Measurements from ENCODE around the gene MAFG. TPM values are rescaled to one million over a fixed set of nuclear protein-coding genes. Genes with fewer than 3 reads are reported as not detected.

The MAFG gene
- total and polyA plus RNA-seq, 2 of the 13 experiments (the other 11 are each of a cell fraction or from before 2014, with no cell fraction given) = 14.5 to 20.0 TPM

DNA sequence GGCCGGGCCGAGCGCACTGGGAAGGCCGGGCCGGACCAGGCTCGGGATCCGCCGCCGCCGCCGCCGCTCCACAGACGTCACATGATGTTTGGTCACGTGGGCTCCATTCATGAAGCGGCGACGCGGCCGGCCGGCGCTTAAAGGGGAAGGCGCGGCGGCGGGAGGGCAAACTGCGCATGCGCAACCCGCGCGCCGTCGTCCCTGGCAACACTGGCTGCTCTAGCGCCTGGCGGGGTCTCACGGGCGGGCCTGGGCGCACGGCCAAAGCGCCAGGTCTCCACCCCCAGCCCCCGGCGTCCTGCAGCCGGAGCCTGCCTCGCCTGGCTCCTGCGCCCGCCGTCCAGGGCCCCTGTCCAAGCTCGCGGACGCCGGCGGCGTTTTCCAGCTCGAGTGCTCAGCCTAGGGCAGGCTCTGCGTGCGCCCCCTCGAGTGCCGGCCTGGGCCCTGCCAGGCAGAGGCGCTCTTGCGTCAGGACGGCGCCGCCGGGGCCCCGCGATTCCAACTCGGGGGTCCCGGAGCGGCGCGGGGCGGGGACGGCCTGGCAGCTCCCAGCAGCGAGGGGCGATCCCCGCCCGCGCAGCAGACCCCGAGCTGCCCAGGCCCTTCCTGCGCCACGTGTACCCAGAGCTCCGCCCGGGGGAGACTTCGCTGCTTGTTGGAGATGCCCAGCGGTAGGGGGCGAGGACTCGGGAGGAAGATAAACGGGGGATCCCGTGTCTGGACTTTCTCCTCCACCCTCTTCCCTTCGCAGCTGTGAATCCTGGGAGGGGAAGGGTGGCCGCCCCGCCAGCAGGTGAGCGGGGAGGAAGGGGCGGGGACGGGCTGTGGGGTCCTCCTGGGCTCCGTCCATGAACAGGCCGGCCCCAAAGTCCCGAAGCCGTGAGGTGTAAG is at the start of gene MAFG (continued):
- TF ChIP-seq, protein P1, sequence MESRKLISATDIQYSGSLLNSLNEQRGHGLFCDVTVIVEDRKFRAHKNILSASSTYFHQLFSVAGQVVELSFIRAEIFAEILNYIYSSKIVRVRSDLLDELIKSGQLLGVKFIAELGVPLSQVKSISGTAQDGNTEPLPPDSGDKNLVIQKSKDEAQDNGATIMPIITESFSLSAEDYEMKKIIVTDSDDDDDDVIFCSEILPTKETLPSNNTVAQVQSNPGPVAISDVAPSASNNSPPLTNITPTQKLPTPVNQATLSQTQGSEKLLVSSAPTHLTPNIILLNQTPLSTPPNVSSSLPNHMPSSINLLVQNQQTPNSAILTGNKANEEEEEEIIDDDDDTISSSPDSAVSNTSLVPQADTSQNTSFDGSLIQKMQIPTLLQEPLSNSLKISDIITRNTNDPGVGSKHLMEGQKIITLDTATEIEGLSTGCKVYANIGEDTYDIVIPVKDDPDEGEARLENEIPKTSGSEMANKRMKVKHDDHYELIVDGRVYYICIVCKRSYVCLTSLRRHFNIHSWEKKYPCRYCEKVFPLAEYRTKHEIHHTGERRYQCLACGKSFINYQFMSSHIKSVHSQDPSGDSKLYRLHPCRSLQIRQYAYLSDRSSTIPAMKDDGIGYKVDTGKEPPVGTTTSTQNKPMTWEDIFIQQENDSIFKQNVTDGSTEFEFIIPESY (CRISPR knock-in tag; IDR thresholded peaks at IDR 0.05) = no peak
- TF ChIP-seq, protein P2, sequence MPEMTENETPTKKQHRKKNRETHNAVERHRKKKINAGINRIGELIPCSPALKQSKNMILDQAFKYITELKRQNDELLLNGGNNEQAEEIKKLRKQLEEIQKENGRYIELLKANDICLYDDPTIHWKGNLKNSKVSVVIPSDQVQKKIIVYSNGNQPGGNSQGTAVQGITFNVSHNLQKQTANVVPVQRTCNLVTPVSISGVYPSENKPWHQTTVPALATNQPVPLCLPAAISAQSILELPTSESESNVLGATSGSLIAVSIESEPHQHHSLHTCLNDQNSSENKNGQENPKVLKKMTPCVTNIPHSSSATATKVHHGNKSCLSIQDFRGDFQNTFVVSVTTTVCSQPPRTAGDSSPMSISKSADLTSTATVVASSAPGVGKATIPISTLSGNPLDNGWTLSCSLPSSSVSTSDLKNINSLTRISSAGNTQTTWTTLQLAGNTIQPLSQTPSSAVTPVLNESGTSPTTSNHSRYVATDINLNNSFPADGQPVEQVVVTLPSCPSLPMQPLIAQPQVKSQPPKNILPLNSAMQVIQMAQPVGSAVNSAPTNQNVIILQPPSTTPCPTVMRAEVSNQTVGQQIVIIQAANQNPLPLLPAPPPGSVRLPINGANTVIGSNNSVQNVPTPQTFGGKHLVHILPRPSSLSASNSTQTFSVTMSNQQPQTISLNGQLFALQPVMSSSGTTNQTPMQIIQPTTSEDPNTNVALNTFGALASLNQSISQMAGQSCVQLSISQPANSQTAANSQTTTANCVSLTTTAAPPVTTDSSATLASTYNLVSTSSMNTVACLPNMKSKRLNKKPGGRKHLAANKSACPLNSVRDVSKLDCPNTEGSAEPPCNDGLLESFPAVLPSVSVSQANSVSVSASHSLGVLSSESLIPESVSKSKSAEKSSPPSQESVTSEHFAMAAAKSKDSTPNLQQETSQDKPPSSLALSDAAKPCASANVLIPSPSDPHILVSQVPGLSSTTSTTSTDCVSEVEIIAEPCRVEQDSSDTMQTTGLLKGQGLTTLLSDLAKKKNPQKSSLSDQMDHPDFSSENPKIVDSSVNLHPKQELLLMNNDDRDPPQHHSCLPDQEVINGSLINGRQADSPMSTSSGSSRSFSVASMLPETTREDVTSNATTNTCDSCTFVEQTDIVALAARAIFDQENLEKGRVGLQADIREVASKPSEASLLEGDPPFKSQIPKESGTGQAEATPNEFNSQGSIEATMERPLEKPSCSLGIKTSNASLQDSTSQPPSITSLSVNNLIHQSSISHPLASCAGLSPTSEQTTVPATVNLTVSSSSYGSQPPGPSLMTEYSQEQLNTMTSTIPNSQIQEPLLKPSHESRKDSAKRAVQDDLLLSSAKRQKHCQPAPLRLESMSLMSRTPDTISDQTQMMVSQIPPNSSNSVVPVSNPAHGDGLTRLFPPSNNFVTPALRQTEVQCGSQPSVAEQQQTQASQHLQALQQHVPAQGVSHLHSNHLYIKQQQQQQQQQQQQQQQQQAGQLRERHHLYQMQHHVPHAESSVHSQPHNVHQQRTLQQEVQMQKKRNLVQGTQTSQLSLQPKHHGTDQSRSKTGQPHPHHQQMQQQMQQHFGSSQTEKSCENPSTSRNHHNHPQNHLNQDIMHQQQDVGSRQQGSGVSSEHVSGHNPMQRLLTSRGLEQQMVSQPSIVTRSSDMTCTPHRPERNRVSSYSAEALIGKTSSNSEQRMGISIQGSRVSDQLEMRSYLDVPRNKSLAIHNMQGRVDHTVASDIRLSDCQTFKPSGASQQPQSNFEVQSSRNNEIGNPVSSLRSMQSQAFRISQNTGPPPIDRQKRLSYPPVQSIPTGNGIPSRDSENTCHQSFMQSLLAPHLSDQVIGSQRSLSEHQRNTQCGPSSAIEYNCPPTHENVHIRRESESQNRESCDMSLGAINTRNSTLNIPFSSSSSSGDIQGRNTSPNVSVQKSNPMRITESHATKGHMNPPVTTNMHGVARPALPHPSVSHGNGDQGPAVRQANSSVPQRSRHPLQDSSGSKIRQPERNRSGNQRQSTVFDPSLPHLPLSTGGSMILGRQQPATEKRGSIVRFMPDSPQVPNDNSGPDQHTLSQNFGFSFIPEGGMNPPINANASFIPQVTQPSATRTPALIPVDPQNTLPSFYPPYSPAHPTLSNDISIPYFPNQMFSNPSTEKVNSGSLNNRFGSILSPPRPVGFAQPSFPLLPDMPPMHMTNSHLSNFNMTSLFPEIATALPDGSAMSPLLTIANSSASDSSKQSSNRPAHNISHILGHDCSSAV (CRISPR knock-in tag; IDR thresholded peaks at IDR 0.05; ENCODE audit: borderline replicate concordance) = no peak
- TF ChIP-seq ZNF550 (CRISPR knock-in tag; IDR thresholded peaks at IDR 0.05; ENCODE audit: borderline replicate concordance) = peak; percentile 32; the same call in 1 of the 2 replicates
- TF ChIP-seq, protein P3, sequence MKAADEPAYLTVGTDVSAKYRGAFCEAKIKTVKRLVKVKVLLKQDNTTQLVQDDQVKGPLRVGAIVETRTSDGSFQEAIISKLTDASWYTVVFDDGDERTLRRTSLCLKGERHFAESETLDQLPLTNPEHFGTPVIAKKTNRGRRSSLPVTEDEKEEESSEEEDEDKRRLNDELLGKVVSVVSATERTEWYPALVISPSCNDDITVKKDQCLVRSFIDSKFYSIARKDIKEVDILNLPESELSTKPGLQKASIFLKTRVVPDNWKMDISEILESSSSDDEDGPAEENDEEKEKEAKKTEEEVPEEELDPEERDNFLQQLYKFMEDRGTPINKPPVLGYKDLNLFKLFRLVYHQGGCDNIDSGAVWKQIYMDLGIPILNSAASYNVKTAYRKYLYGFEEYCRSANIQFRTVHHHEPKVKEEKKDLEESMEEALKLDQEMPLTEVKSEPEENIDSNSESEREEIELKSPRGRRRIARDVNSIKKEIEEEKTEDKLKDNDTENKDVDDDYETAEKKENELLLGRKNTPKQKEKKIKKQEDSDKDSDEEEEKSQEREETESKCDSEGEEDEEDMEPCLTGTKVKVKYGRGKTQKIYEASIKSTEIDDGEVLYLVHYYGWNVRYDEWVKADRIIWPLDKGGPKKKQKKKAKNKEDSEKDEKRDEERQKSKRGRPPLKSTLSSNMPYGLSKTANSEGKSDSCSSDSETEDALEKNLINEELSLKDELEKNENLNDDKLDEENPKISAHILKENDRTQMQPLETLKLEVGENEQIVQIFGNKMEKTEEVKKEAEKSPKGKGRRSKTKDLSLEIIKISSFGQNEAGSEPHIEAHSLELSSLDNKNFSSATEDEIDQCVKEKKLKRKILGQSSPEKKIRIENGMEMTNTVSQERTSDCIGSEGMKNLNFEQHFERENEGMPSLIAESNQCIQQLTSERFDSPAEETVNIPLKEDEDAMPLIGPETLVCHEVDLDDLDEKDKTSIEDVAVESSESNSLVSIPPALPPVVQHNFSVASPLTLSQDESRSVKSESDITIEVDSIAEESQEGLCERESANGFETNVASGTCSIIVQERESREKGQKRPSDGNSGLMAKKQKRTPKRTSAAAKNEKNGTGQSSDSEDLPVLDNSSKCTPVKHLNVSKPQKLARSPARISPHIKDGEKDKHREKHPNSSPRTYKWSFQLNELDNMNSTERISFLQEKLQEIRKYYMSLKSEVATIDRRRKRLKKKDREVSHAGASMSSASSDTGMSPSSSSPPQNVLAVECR (CRISPR knock-in tag; IDR thresholded peaks at IDR 0.05; ENCODE audit: borderline replicate concordance) = peak; percentile 87
- TF ChIP-seq, protein P4, sequence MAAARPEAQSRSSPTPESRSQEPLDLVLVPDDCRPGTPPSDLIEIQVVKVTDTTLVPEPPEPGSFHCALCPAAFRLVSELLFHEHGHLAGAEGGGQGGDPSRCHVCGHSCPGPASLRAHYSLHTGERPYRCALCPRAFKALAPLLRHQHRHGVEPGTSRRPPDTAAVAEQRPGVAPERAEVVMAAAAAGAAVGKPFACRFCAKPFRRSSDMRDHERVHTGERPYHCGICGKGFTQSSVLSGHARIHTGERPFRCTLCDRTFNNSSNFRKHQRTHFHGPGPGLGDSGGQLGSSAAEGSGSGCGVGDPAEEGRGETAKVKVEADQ (CRISPR knock-in tag; IDR thresholded peaks at IDR 0.05; ENCODE audit: borderline replicate concordance) = peak; percentile 77; the same call in 1 of the 2 replicates
- TF ChIP-seq ZNF34 (CRISPR knock-in tag; IDR thresholded peaks at IDR 0.05; ENCODE audit: borderline replicate concordance) = peak; percentile 65; the same call in 1 of the 2 replicates
- TF ChIP-seq, protein P5, sequence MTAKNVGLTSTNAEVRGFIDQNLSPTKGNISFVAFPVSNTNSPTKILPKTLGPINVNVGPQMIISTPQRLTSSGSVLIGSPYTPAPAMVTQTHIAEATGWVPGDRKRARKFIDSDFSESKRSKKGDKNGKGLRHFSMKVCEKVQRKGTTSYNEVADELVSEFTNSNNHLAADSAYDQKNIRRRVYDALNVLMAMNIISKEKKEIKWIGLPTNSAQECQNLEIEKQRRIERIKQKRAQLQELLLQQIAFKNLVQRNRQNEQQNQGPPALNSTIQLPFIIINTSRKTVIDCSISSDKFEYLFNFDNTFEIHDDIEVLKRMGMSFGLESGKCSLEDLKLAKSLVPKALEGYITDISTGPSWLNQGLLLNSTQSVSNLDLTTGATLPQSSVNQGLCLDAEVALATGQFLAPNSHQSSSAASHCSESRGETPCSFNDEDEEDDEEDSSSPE (CRISPR knock-in tag; IDR thresholded peaks at IDR 0.05) = peak; percentile 83
- TF ChIP-seq SATB2 (CRISPR knock-in tag; IDR thresholded peaks at IDR 0.05) = no peak
- no peak for TF ChIP-seq KMT2B (CRISPR knock-in tag; IDR thresholded peaks at IDR 0.05)
- peak; percentile 34; the same call in 1 of the 2 replicates for TF ChIP-seq KLF12 (CRISPR knock-in tag; IDR thresholded peaks at IDR 0.05; ENCODE audit: borderline replicate concordance)

Measured in HepG2 (cell line).